Ovary (tissue), 9 donors: ENCODE results near the gene RAB3IL1. TPM values are rescaled to one million over a fixed set of nuclear protein-coding genes. Genes with fewer than 3 reads are reported as not detected.

ENCODE experiments used
- DNase-seq, 5 donors: peaks; one replicate each; pipeline ENCODE4 v3.0.0-alpha.2; 2019 to 2020
- H3K27ac ChIP-seq, 2 donors: fragments of 200-600 bp; one replicate each; pipeline versions ENCODE4 v1.5.1 to v1.8.0; 2019 to 2022
- H3K27me3 ChIP-seq: fragments of 200-600 bp; one replicate; pipeline ENCODE4 v1.8.0; 2022
- H3K36me3 ChIP-seq: fragments of 200-600 bp; sonication (generic); one replicate; pipeline ENCODE4 v1.5.1; 2019
- H3K4me1 ChIP-seq: one replicate; pipeline ENCODE4 v1.8.1; 2013; ENCODE audit warnings: mild to moderate bottlenecking, moderate library complexity; ENCODE audit not compliant: insufficient read depth
- H3K4me3 ChIP-seq: fragments of 200-600 bp; sonication (generic); one replicate; pipeline ENCODE4 v1.5.1; 2017
- H3K9me3 ChIP-seq, 2 donors: fragments of 200-600 bp in 1 of 2; sonication (generic) in 1 of 2; one replicate each; pipeline versions ENCODE4 v1.5.1 to v1.8.1; 2013 to 2019; ENCODE audit warnings: mild to moderate bottlenecking in 1 of 2, moderate library complexity in 1 of 2
- EP300 ChIP-seq: sonication (generic); formaldehyde crosslinking; IDR thresholded peaks from one replicate; pipeline ENCODE4 v1.6.1; 2017; ENCODE audit warnings: antibody characterized with exemption
- POLR2A ChIP-seq: fragments of 450-650 bp; IDR thresholded peaks from one replicate; pipeline ENCODE4 v1.6.1; 2017; ENCODE audit warnings: antibody characterized with exemption, mild to moderate bottlenecking, moderate library complexity
- WGBS, 3 donors: extraction: QIAGEN DNeasy Blood & Tissue Kit in 1 of 3; methylation state at CpG; one replicate each; pipeline versions ENCODE4 v1.1.5 to v1.1.7; 2013 to 2017; 5-methylcytosine and 5-hydroxymethylcytosine counted together
- intact Hi-C, 4 donors: fragments of 100-400 bp; cut with DNase I; formaldehyde crosslinking; loops; one replicate each; pipeline versions ENCODE4 v1.11.0 to v1.15.1; 2022 to 2023
- polyA plus RNA-seq, 2 donors: library from polyadenylated mRNA; stranded (reverse); fragments of 200-250 nt in 1 of 2; fragments of 350-450 nt in 1 of 2; fragmentation: Illumina TruSeq in 1 of 2; extraction: RNeasy Lipid Tissue Mini Kit (QIAGEN cat#74804) in 1 of 2; gene quantifications; one replicate each; pipeline ENCODE4 v1.2.3, GENCODE V29; 2013 to 2014
- total RNA-seq, 7 donors: library from RNA; depleted of rRNA in 2 of 7; stranded (reverse); fragments of >200 nt in 2 of 7; fragmentation: NEBNext Ultra II Directional in 3 of 7; extraction: Animal tissue kit (Norgen Biotek cat#: 25700) in 3 of 7; gene quantifications; one replicate each; pipeline versions ENCODE4 v1.1.0 to v1.2.4, GENCODE V29; 2016 to 2023
- TF ChIP-seq, protein P1 (sequence below), 3 donors: fragments of 450-650 bp in 2 of 3; fragments of 200-600 bp in 1 of 3; IDR thresholded peaks; one replicate each; pipeline versions ENCODE4 v1.5.1 to v1.8.0; 2016 to 2022; ENCODE audit warnings: antibody characterized with exemption in 3 of 3, mild to moderate bottlenecking in 1 of 3
- donor health status: DM: no; HTN: no; CAD: no; lungs with moderate emphysema.
- donor health status: DM: no; HTN: no; CAD: no.
- donor health status: Bipolar disorder and iron deficiency.
- donor health status: DM: yes; HTN: yes; CAD: no.
- donor health status: DM: no; HTN: no; CAD: no.
- donor health status: DM: yes; HTN: yes; CAD: no.

Gene RAB3IL1
- total and polyA plus RNA-seq, 9 donors: 4.5 to 90.0 (median 52.9) TPM

DNA sequence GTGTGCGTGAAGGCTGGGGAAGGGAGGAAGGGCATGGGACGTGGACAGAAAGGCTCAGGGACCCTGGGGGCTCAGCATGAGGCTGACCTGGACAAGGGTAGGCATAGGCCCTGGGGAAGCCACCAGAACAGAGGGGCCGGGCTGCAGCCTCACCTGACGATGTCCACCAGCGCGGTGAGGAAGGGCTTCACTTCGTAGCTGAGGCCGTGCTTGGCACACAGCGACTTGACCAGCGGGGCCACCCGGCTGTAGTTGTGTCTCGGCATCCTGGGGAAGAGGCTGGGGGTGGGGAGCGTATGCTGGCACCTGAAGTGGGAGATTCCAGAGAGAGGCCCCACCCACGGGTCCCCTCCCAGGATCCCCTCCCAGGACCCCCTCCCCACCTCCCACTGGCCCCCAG, 41.7 kb downstream of the RAB3IL1 start:
- no peaks in the 10 kb centered on the region for H3K9me3 ChIP-seq
- DNase-seq: no peak
- no peak overlapping the region for H3K4me3 ChIP-seq
- TF ChIP-seq POLR2A: no peak
- no peak for TF ChIP-seq EP300
- TF ChIP-seq, protein P1, sequence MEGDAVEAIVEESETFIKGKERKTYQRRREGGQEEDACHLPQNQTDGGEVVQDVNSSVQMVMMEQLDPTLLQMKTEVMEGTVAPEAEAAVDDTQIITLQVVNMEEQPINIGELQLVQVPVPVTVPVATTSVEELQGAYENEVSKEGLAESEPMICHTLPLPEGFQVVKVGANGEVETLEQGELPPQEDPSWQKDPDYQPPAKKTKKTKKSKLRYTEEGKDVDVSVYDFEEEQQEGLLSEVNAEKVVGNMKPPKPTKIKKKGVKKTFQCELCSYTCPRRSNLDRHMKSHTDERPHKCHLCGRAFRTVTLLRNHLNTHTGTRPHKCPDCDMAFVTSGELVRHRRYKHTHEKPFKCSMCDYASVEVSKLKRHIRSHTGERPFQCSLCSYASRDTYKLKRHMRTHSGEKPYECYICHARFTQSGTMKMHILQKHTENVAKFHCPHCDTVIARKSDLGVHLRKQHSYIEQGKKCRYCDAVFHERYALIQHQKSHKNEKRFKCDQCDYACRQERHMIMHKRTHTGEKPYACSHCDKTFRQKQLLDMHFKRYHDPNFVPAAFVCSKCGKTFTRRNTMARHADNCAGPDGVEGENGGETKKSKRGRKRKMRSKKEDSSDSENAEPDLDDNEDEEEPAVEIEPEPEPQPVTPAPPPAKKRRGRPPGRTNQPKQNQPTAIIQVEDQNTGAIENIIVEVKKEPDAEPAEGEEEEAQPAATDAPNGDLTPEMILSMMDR (IDR thresholded peaks at IDR 0.05): no peak
- intact Hi-C loops: loop anchor here in 2 of 4 donors (10.0 kb wide), 2 partner anchors 71 to 199 kb away; no protein-coding TSS in a partner anchor
- H3K4me1 ChIP-seq: peaks cover 4% of the 10 kb centered on the region
- no peak overlapping the region for H3K27ac ChIP-seq
- H3K36me3 ChIP-seq: no peaks in the 10 kb centered on the region
- 94 to 96% (median 96%) methylated on average over 14 of the region's 14 CpGs for WGBS, 3 donors
- H3K27me3 ChIP-seq: no peaks in the 10 kb centered on the region

DNA sequence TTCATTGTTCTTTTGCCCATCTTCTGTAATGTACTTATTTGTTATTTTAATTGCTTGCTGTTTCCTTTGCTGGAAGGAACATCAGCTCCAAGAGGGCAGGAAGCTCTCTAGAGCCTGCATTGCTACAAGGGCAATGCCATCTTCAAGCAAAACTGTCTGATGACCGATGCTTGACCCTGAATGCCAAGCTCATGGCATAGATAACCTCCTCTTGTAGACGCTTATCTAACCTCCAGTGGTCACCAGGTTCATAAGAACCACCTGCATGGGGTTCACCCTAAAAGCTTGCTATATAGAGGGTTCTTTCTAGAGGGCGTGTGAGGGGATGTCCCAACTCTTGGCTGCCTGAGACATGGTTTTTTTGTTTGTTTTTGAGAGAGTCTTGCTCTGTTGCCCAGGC, 42.5 kb downstream of the RAB3IL1 start:
- Histone ChIP-seq H3K27ac (no peak overlapping the region), H3K36me3 (no peaks in the 10 kb centered on the region)
- intact Hi-C loops: loop anchor here in 3 of 4 donors (5.0 to 10.0 kb wide), 3 partner anchors 70 to 437 kb away; no protein-coding TSS in a partner anchor

DNA sequence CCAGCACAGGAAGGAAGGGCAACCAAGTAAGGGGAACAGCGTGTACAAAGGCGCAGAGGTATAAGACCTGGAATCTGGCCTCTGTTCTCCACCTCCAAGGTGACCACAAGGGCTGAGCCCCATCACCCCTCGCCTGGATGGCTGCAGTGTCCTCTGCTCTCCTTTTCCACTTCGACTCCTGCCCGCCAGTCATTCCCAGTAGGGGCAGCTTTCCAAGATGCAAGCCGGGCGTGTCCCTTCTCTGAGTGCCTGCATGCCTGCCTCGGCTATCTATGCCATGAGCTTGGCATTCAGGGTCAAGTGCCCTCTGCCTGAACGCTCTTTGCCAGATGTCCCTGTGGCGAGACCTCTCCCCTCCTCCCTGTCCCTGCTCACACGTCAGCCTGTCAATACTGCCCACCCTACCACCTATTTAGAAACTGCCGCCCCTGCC, 43.0 kb downstream of the RAB3IL1 start:
- intact Hi-C loops: loop anchor here in 3 of 4 donors (5.0 to 10.0 kb wide), 3 partner anchors 70 to 438 kb away; no protein-coding TSS in a partner anchor
- Histone ChIP-seq H3K9me3 (no peaks in the 10 kb centered on the region), H3K4me3 (no peak overlapping the region), H3K27me3 (no peaks in the 10 kb centered on the region), H3K36me3 (no peaks in the 10 kb centered on the region), H3K27ac (no peak overlapping the region), H3K4me1 (peaks cover 4% of the 10 kb centered on the region)
- 82 to 88% (median 88%) methylated on average over 12 of the region's 12 CpGs for WGBS, 3 donors
- TF ChIP-seq POLR2A: no peak
- TF ChIP-seq, protein P1 (IDR thresholded peaks at IDR 0.05): no peak
- no peak for TF ChIP-seq EP300
- no peak for DNase-seq

More for the DNA sequence above, 42.5 kb downstream of the RAB3IL1 start:
- 75 to 88% (median 85%) methylated on average over 3 of the region's 3 CpGs for WGBS, 3 donors
- TF ChIP-seq, protein P1 (IDR thresholded peaks at IDR 0.05): no peak
- TF ChIP-seq POLR2A (no peak), EP300 (no peak)
- Histone ChIP-seq H3K4me1 (peaks cover 4% of the 10 kb centered on the region), H3K9me3 (no peaks in the 10 kb centered on the region), H3K4me3 (no peak overlapping the region), H3K27me3 (no peaks in the 10 kb centered on the region)
- no peak for DNase-seq

DNA sequence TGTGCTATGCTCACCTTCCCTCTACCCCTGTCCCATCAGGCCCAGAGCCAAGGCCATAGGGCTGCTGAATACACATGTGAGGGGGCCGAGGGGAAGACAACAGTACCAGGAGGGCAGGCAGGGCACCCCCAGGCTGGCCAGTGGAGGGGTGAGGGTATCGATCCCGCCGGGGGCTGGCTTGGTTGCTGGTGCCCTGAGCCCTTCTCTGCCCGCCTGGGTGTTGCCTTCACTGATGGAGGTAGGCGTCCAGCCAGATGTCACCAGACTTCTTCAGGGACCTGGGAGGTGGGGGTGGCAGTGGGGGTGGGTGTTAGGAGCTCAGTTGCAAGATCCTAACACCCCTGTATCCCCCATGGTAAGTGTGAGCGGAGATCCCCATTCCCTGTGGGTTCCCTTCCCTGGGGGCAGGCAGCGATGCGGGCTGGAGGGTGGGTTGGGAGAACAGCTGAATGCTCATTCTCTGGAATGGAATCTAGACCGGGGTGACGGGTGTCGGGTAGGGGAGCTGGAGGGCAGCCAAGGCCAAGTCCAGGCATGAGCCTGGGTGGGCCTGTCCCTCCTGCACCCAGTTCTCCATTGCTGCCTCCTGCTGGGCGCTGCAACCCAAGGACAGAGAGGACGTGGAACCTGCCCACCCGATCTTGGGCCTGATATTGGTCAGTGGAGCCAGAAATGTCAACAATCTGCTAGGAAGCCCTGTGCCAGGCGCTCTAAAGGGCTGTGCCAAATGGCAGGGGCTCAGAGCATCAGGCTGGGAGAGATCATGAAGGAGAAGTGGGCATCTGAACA, 43.6 kb downstream of the RAB3IL1 start:
- no peaks in the 10 kb centered on the region for H3K9me3 ChIP-seq
- H3K4me3 ChIP-seq: no peak overlapping the region
- TF ChIP-seq, protein P1 (IDR thresholded peaks at IDR 0.05): no peak
- TF ChIP-seq POLR2A (no peak), EP300 (no peak)
- no peak for DNase-seq
- no peaks in the 10 kb centered on the region for H3K27me3 ChIP-seq
- intact Hi-C loops: loop anchor here in 3 of 4 donors (5.0 to 10.0 kb wide), 3 partner anchors 69 to 439 kb away; no protein-coding TSS in a partner anchor
- no peaks in the 10 kb centered on the region for H3K36me3 ChIP-seq
- H3K27ac ChIP-seq: no peak overlapping the region
- WGBS, 3 donors: 84 to 89% (median 84%) methylated on average over 16 of the region's 16 CpGs
- H3K4me1 ChIP-seq: peaks cover 4% of the 10 kb centered on the region
